ENCODE measurements around the gene IFT172. TPM values are rescaled to one million over a fixed set of nuclear protein-coding genes. Genes with fewer than 3 reads are reported as not detected.

The IFT172 gene
- total RNA-seq, 1 experiment from 2014 or later, result 13.7 TPM

DNA sequence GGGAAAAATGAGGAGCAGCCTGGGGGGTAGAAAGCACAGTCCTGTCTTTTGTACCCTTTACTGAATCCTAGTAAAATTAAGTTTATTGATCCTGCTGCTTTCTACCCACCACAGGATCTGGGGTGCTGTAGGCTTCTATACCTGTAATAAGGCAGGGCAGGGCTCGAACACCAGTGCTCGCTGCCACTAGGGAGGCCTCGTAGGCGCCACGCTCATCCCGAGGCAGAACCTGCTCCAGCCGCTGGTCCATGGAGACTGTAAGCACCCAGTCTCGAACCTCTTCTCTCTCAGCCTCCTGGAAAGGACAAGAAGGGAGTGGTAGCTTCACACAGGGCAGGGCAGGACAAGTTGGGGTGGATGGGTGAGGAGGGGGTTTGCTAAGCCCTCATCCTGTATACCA is 44.4 kb downstream of the IFT172 start:
- no peak overlapping the region for H3K4me2 ChIP-seq (ENCODE audit: low read length)
- DNase-seq (ENCODE audit: low read depth, low spot score) (no peak), ATAC-seq (no peak)
- no peaks in the 10 kb centered on the region for H3K9me3 ChIP-seq (ENCODE audit: control insufficient read depth in 1 of 2, insufficient read depth in 1 of 2, low read depth in 1 of 2, low read length in 2 of 2)
- no peak overlapping the region for H3K4me3 ChIP-seq (replicated peaks in 1 of 2; ENCODE audit: low read depth in 1 of 2, low read length in 2 of 2)
- no peaks in the 10 kb centered on the region for H4K20me1 ChIP-seq (ENCODE audit: insufficient read depth)
- TF ChIP-seq JUND (IDR thresholded peaks at IDR 0.05) (no peak), TCF7L2 (IDR thresholded peaks at IDR 0.05; ENCODE audit: borderline replicate concordance, extremely low read depth, insufficient read depth, insufficient read length) (no peak), SRF (IDR thresholded peaks at IDR 0.05; ENCODE audit: low read depth) (no peak), CBX3 (IDR thresholded peaks at IDR 0.05; ENCODE audit: low read depth) (no peak), ELF1 (IDR thresholded peaks at IDR 0.05; ENCODE audit: borderline replicate concordance, low read depth) (no peak), POLR2AphosphoS5 (IDR thresholded peaks at IDR 0.05; ENCODE audit: low read depth, low read length) (no peak), EZH2phosphoT487 (IDR thresholded peaks at IDR 0.05; ENCODE audit: borderline replicate concordance) (no peak), EZH2 (IDR thresholded peaks at IDR 0.05) (no peak), EGR1 (IDR thresholded peaks at IDR 0.05; ENCODE audit: low read depth) (no peak), FOSL1 (IDR thresholded peaks at IDR 0.05; ENCODE audit: low read depth) (no peak), ZFX (IDR thresholded peaks at IDR 0.05) (no peak), SIN3A (IDR thresholded peaks at IDR 0.05; ENCODE audit: low read depth) (no peak), RAD21 (IDR thresholded peaks at IDR 0.05; ENCODE audit: low read depth) (no peak)
- TF ChIP-seq, protein P1, sequence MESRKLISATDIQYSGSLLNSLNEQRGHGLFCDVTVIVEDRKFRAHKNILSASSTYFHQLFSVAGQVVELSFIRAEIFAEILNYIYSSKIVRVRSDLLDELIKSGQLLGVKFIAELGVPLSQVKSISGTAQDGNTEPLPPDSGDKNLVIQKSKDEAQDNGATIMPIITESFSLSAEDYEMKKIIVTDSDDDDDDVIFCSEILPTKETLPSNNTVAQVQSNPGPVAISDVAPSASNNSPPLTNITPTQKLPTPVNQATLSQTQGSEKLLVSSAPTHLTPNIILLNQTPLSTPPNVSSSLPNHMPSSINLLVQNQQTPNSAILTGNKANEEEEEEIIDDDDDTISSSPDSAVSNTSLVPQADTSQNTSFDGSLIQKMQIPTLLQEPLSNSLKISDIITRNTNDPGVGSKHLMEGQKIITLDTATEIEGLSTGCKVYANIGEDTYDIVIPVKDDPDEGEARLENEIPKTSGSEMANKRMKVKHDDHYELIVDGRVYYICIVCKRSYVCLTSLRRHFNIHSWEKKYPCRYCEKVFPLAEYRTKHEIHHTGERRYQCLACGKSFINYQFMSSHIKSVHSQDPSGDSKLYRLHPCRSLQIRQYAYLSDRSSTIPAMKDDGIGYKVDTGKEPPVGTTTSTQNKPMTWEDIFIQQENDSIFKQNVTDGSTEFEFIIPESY (IDR thresholded peaks at IDR 0.05; ENCODE audit: extremely low read depth, insufficient replicate concordance, low read length), result no peak
- TF ChIP-seq, protein P2, sequence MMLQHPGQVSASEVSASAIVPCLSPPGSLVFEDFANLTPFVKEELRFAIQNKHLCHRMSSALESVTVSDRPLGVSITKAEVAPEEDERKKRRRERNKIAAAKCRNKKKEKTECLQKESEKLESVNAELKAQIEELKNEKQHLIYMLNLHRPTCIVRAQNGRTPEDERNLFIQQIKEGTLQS (IDR thresholded peaks at IDR 0.05), result no peak
- TF ChIP-seq, protein P3, sequence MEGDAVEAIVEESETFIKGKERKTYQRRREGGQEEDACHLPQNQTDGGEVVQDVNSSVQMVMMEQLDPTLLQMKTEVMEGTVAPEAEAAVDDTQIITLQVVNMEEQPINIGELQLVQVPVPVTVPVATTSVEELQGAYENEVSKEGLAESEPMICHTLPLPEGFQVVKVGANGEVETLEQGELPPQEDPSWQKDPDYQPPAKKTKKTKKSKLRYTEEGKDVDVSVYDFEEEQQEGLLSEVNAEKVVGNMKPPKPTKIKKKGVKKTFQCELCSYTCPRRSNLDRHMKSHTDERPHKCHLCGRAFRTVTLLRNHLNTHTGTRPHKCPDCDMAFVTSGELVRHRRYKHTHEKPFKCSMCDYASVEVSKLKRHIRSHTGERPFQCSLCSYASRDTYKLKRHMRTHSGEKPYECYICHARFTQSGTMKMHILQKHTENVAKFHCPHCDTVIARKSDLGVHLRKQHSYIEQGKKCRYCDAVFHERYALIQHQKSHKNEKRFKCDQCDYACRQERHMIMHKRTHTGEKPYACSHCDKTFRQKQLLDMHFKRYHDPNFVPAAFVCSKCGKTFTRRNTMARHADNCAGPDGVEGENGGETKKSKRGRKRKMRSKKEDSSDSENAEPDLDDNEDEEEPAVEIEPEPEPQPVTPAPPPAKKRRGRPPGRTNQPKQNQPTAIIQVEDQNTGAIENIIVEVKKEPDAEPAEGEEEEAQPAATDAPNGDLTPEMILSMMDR (IDR thresholded peaks at IDR 0.05 in 2 of 3, conservative IDR thresholded peaks at IDR 0.05 in 1 of 3; ENCODE audit: borderline replicate concordance in 1 of 3, insufficient read depth in 1 of 3, low read depth in 2 of 3, low read length in 2 of 3), result no peak
- ChIA-PET CTCF (no interaction called here), RAD21 (ENCODE audit: low non-redundant PET in 1 of 2, low total read pairs in 2 of 2, uncharacterized antibody in 2 of 2, unreplicated experiment in 2 of 2) (no interaction called here), POLR2A (no interaction called here)
- no peaks in the 10 kb centered on the region for H3K9me2 ChIP-seq (ENCODE audit: insufficient read depth)
- H3K27me3 ChIP-seq (ENCODE audit: insufficient read depth, low read length), result no peaks in the 10 kb centered on the region
- H3K79me2 ChIP-seq (ENCODE audit: insufficient read depth, low read length), result peaks cover 9% of the 10 kb centered on the region; the same call in 1 of the 2 replicates
- no peak overlapping the region for H3K27ac ChIP-seq (ENCODE audit: low read depth, low read length)
- peaks cover 11 to 21% of the 10 kb centered on the region in 2 experiments; a peak in 3 of 4 replicates for H3K36me3 ChIP-seq (ENCODE audit: control insufficient read depth in 1 of 2, insufficient read depth in 2 of 2, low read length in 2 of 2)
- H3K9ac ChIP-seq (ENCODE audit: low read length), result no peak overlapping the region
- BruUV-seq (replicated peaks), result no TSS peak
- peaks cover 2 to 29% of the 10 kb centered on the region in 2 experiments; a peak in 2 of 4 replicates for H3K4me1 ChIP-seq (ENCODE audit: control insufficient read depth in 1 of 2, insufficient read depth in 2 of 2, low read length in 2 of 2)
- intact Hi-C loops (cut with micrococcal nuclease), result loop anchor here (10.0 kb wide), 1 partner anchor 180 kb away; the partner anchor contains the start of genes CCDC121 and GPN1
- no peak overlapping the region for H2AFZ ChIP-seq (ENCODE audit: low read depth, low read length, poor library complexity, severe bottlenecking)

Measured in HCT116 (cell line).